GM23338 (cell line): ENCODE results near the gene BST2. TPM values are rescaled to one million over a fixed set of nuclear protein-coding genes. Genes with fewer than 3 reads are reported as not detected.

Source experiments
- ATAC-seq: fragments of 200-7000 bp; cut with Tn5 transposase; 3 replicates; pipeline ENCODE4 v1.9.1; 2020
- DNase-seq: peaks from one replicate; pipeline ENCODE4 v3.0.0-alpha.2; 2015; ENCODE audit warnings: low spot score
- H2AFZ ChIP-seq: fragments of 200-600 bp; sonication (generic); 2 replicates; pipeline ENCODE4 v1.8.0; 2016; ENCODE audit warnings: antibody characterized with exemption, mild to moderate bottlenecking, moderate library complexity
- H3F3A ChIP-seq: fragments of 200-600 bp; sonication (generic); replicated peaks from 2 replicates; pipeline ENCODE4 v1.8.0; 2017; ENCODE audit warnings: antibody characterized with exemption, mixed run types, low read depth
- H3K27ac ChIP-seq: fragments of 200-600 bp; sonication (generic); 2 replicates; pipeline ENCODE4 v1.6.1; 2016; ENCODE audit warnings: low read depth
- H3K27me3 ChIP-seq: fragments of 200-600 bp; sonication (generic); 2 replicates; pipeline ENCODE4 v1.8.0; 2016; ENCODE audit warnings: mild to moderate bottlenecking, mixed run types, moderate library complexity; ENCODE audit not compliant: insufficient read depth
- H3K36me3 ChIP-seq: fragments of 200-600 bp; sonication (generic); 2 replicates; pipeline ENCODE4 v1.8.0; 2016; ENCODE audit warnings: mild to moderate bottlenecking; ENCODE audit not compliant: insufficient read depth
- H3K4me1 ChIP-seq: fragments of 200-600 bp; sonication (generic); 2 replicates; pipeline ENCODE4 v1.8.0; 2016; ENCODE audit warnings: mild to moderate bottlenecking, moderate library complexity; ENCODE audit not compliant: insufficient read depth
- H3K4me2 ChIP-seq: fragments of 200-600 bp; sonication (generic); 2 replicates; pipeline ENCODE4 v1.7.1; 2017; ENCODE audit warnings: mixed run types
- H3K4me3 ChIP-seq: fragments of 200-600 bp; sonication (generic); 2 replicates; pipeline ENCODE4 v1.6.1; 2016; ENCODE audit warnings: mixed run types
- H3K79me2 ChIP-seq: fragments of 200-600 bp; sonication (generic); replicated peaks from 2 replicates; pipeline ENCODE4 v1.8.0; 2017; ENCODE audit warnings: mild to moderate bottlenecking; ENCODE audit not compliant: insufficient read depth
- H3K9me2 ChIP-seq: fragments of 200-600 bp; sonication (generic); 2 replicates; pipeline ENCODE4 v1.8.0; 2017; ENCODE audit not compliant: insufficient read depth
- H4K20me1 ChIP-seq: fragments of 200-600 bp; sonication (generic); replicated peaks from 2 replicates; pipeline ENCODE4 v1.8.0; 2017; ENCODE audit warnings: mild to moderate bottlenecking; ENCODE audit not compliant: insufficient read depth
- H3K27ac Mint-ChIP-seq: 2 replicates; pipeline ENCODE4 v1.8.0; 2020; ENCODE audit warnings: inconsistent platforms, mild to moderate bottlenecking, moderate library complexity, mixed read lengths
- H3K27me3 Mint-ChIP-seq: 3 replicates; pipeline ENCODE4 v1.8.0; 2022; ENCODE audit warnings: low read depth, mild to moderate bottlenecking, moderate library complexity, mixed read lengths, inconsistent platforms; ENCODE audit not compliant: insufficient read depth, poor library complexity
- H3K36me3 Mint-ChIP-seq: 3 replicates; pipeline ENCODE4 v1.8.0; 2021; ENCODE audit warnings: low read depth, mild to moderate bottlenecking, inconsistent platforms, moderate library complexity, mixed read lengths
- H3K4me1 Mint-ChIP-seq: 3 replicates; pipeline ENCODE4 v1.8.0; 2020; ENCODE audit warnings: mild to moderate bottlenecking, inconsistent platforms, mixed read lengths
- H3K4me3 Mint-ChIP-seq: 3 replicates; pipeline ENCODE4 v1.8.0; 2021; ENCODE audit warnings: moderate library complexity, mild to moderate bottlenecking, inconsistent platforms, mixed read lengths
- H3K9me3 Mint-ChIP-seq: 3 replicates; pipeline ENCODE4 v1.8.0; 2020; ENCODE audit warnings: moderate library complexity, mild to moderate bottlenecking, inconsistent platforms, mixed read lengths
- CREB1 ChIP-seq: fragments of 250-450 bp; sonication (Bioruptor Pico); IDR thresholded peaks from 2 replicates; pipeline ENCODE4 v1.5.0; 2020; ENCODE audit warnings: low read depth, mild to moderate bottlenecking, moderate library complexity
- EZH2 ChIP-seq: fragments of 200-600 bp; sonication (generic); IDR thresholded peaks from one replicate; pipeline ENCODE4 v1.8.0; 2017; ENCODE audit warnings: antibody characterized with exemption, mild to moderate bottlenecking, low read depth; ENCODE audit not compliant: unreplicated experiment
- EZH2phosphoT487 ChIP-seq: fragments of 200-600 bp; sonication (generic); IDR thresholded peaks from one replicate; pipeline ENCODE4 v1.8.1; 2018; ENCODE audit warnings: antibody characterized with exemption; ENCODE audit not compliant: unreplicated experiment
- NANOG ChIP-seq: IDR thresholded peaks from 2 replicates; pipeline ENCODE4 v1.6.1; 2016; ENCODE audit warnings: antibody characterized with exemption, borderline replicate concordance
- POLR2AphosphoS5 ChIP-seq: IDR thresholded peaks from 2 replicates; pipeline ENCODE4 v1.6.1; 2016; ENCODE audit warnings: antibody characterized with exemption, low read depth
- REST ChIP-seq: IDR thresholded peaks from one replicate; pipeline ENCODE4 v1.6.1; 2018; ENCODE audit warnings: antibody characterized with exemption; ENCODE audit not compliant: unreplicated experiment
- ZNF114 ChIP-seq: fragments of 250-450 bp; sonication (Bioruptor Pico); IDR thresholded peaks from 2 replicates; pipeline ENCODE4 v1.5.0; 2020; ENCODE audit warnings: mild to moderate bottlenecking, moderate library complexity
- polyA plus RNA-seq: library from polyadenylated mRNA; unstranded; fragments of >200 nt; fragmentation: Nextera tagmentation; extraction: Ambion mirVana; gene quantifications from 2 replicates; pipeline ENCODE4 v1.2.1, GENCODE V29; 2016
- total RNA-seq: library from RNA; depleted of rRNA; stranded (reverse); fragments of >200 nt; shearing (Covaris generic); gene quantifications from 2 replicates; pipeline ENCODE4 v1.2.3, GENCODE V29; 2014
- TF ChIP-seq, protein P1 (sequence below), 2 experiments: fragments of 200-600 bp in 1 of 2; sonication (generic) in 1 of 2; conservative IDR thresholded peaks; 2 replicates each; pipeline versions ENCODE4 v1.5.1 to v1.6.1; 2016 to 2017; ENCODE audit warnings: antibody characterized with exemption in 2 of 2, low read depth in 2 of 2, mild to moderate bottlenecking in 2 of 2, moderate library complexity in 1 of 2

The BST2 gene
- total and polyA plus RNA-seq, 2 experiments from 2014 or later = 24.9 to 33.9 TPM

GRCh38 chr19:17391371-17392151, 13.9 kb downstream of the BST2 start (continued):
- TF ChIP-seq REST = no peak
- no peak for TF ChIP-seq NANOG

GRCh38 chr19:17390665-17391370, 14.6 kb downstream of the BST2 start:
- Histone ChIP-seq H3K4me1 (peaks cover 9% of the 10 kb centered on the region; the same call in 1 of the 2 replicates), H3K4me2 (peak overlapping the region; percentile 98), H3K27ac (peak overlapping the region; percentile 84; the same call in 1 of the 2 replicates), H3K27me3 (peaks cover 10% of the 10 kb centered on the region; the same call in 1 of the 2 replicates), H3K36me3 (no peaks in the 10 kb centered on the region), H4K20me1 (no peaks in the 10 kb centered on the region; the same call in 1 of the 2 replicates), H3K9me2 (no peaks in the 10 kb centered on the region), H3F3A (peaks cover 20% of the 10 kb centered on the region), H3K79me2 (no peaks in the 10 kb centered on the region), H2AFZ (peak overlapping the region; percentile 97), H3K4me3 (peak overlapping the region; percentile 86)
- peaks cover 14% of the 10 kb centered on the region for H3K9me3 Mint-ChIP-seq
- DNase-seq (peak; percentile 98), ATAC-seq (peak; percentile 87)
- H3K4me1 Mint-ChIP-seq = peaks cover 10% of the 10 kb centered on the region
- TF ChIP-seq CREB1 = peak; percentile 40; the same call in 1 of the 2 replicates
- TF ChIP-seq POLR2AphosphoS5 = peak; percentile 56
- TF ChIP-seq, protein P1, sequence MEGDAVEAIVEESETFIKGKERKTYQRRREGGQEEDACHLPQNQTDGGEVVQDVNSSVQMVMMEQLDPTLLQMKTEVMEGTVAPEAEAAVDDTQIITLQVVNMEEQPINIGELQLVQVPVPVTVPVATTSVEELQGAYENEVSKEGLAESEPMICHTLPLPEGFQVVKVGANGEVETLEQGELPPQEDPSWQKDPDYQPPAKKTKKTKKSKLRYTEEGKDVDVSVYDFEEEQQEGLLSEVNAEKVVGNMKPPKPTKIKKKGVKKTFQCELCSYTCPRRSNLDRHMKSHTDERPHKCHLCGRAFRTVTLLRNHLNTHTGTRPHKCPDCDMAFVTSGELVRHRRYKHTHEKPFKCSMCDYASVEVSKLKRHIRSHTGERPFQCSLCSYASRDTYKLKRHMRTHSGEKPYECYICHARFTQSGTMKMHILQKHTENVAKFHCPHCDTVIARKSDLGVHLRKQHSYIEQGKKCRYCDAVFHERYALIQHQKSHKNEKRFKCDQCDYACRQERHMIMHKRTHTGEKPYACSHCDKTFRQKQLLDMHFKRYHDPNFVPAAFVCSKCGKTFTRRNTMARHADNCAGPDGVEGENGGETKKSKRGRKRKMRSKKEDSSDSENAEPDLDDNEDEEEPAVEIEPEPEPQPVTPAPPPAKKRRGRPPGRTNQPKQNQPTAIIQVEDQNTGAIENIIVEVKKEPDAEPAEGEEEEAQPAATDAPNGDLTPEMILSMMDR (conservative IDR thresholded peaks at IDR 0.05; ENCODE audit: low read depth in 2 of 2) = peak; percentile 49 to 77
- no peak for TF ChIP-seq EZH2phosphoT487
- TF ChIP-seq EZH2 = no peak
- TF ChIP-seq ZNF114 = no peak
- peak; percentile 1 for TF ChIP-seq REST
- peak overlapping the region; percentile 94 for H3K4me3 Mint-ChIP-seq
- no peaks in the 10 kb centered on the region; the same call in 2 of the 3 replicates for H3K36me3 Mint-ChIP-seq
- H3K27me3 Mint-ChIP-seq = peaks cover 12% of the 10 kb centered on the region
- no peak overlapping the region for H3K27ac Mint-ChIP-seq
